Femur (tissue), 1 donor: ENCODE results near the gene UFSP2.

Experiments used
- DNase-seq: peaks from one replicate; pipeline ENCODE4 v3.0.0-alpha.2; 2017

The UFSP2 gene

DNA sequence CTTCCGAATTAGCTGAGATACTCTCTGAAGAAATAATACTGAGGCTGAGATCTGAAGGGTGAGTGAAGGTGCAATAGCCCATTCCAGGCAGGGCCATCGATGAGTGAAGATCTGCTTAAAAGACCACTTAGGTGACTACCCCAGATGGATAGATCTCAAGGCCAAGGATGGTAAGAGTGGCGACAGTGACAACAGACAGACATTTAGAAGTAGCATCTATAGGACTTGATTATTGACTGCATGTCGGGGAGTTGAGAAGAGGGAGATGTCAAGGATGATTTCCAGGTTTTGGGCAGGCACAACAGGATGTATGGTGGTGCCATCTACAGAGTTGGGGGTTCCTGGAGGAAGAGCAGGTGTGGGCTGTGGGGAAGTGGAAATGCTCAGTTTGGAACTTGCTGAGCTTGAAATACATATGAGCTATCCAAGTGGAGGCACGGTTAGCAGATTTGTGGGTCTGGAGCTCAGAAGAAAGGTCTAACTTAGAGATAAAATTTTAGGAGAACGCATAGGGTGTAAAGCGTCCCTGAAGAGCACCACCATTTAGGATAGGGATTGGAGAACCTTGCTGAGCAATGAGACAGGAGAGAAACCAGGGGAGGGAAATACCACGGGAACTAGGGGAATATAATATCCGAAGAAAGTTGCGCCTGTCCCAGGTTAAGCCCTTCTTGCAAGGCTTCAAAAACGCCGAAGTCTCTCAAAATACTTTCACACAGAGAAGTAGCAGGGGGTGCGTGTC, 688 bp downstream of the UFSP2 start:
- DNase-seq: no peak

DNA sequence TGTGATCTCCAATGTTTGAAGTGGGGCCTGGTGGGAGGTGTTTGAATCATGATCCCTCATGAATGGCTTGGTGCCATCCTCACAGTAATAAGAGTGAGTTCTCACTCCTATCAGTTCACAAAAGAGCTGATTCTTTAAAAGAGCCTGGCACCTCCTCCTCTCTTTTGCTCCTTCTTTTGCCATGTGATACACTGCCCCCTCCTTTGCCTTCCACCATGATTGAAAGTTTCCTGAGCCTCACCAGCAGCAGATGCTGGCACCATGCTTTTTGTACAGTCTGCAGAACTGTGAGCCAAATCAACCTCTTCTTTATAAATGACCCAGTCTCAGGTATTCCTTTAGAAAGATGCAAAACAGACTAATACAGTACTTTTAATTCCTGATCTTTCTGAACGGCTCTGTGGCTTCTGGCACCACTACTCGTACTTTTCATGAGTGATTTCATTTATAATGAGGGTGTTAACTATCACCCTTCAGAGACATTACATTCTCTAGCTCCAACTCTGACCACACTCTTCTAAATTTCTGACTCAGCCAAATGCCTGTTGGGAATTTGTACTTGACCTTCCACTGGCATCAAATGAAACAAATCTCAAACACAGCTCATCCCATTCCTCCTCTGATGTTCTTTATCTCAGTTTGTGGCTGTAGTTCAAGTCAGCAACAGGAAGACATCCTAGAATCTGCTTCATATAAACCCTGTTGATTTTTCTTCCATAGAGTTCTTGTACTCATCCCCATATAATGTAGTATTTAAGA, 4.2 kb downstream of the UFSP2 start:
- DNase-seq: no peak

GRCh38 chr4:185416955-185417354, 8.8 kb downstream of the UFSP2 start:
- no peak for DNase-seq

DNA sequence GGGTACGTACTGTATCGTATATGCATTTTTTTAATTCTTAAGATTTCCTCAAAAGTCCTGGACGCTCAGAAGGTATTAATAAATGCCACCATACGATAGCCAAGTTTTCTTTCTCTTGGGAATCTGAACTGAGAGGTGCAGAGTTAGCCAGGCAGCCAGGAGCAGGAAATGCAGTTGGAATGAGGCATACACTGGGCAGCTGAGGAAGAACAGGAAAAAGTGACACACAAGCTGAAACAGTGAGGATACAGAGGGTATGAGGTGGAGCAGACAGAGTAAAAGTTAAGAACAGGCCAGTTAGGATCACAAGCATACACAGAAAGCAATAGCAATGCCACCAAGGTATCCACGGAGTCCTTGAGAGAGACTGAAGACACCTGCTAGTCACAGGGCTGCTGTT, 13.4 kb downstream of the UFSP2 start:
- no peak for DNase-seq

DNA sequence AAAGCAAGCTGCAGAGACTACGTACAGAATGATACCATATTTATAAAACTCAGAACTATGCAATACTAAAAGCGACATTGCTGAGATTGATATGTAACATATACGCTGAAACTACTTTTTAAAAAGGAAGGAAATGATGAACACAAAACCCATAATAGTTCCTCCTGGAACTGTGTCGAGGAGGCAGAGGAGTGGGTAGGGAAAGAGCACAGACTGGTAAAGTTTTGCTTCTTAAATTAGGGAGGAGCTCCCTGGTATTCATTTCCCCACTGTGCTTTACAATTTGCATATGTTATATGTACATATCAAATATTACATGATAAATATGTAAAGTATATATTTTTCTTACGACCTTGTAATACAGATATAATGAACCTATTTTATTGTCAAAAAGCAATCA, 13.9 kb downstream of the UFSP2 start:
- DNase-seq: no peak

GRCh38 chr4:185408432-185408831, 17.3 kb downstream of the UFSP2 start:
- no peak for DNase-seq

GRCh38 chr4:185405296-185405999, 20.3 kb downstream of the UFSP2 start:
- DNase-seq: no peak

DNA sequence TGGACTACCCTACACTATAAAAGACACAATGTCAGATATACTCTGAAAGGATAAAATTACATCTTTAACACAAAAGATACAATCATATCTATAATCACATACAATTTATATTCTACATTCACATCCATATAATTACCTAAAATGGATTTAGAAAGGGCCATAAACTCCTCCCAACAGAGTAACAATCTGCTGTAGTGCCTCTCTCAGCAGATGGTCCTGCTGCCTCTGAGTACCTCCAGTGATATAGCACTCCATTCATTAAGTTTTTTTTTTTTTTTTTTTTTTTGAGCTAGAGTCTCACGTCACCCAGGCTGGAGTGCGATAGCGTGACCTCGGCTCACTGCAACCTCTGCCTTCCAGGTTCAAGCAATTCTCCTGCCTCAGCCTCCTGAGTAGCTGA, 21.7 kb downstream of the UFSP2 start:
- DNase-seq: no peak

GRCh38 chr4:185399466-185399865, 26.3 kb downstream of the UFSP2 start:
- no peak for DNase-seq

DNA sequence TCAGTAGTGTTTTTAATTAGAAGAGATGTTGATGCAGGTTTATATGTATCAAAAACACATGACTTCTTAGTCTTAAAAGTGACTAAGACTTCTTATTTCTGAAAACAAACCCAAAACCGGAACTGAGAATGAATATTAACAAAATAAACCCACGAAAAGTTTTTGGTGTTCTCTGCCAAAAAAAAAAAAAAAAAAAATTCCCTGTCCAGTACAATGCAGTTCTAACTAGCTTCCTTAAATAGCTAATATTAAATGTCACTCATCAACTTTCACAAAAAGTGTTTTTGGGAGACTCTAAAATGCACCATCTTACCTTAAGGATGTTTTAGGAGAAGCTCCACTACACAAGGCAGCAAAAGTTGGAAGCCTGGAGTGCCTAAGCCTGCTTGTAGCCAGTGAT, 27.1 kb downstream of the UFSP2 start:
- DNase-seq: no peak

DNA sequence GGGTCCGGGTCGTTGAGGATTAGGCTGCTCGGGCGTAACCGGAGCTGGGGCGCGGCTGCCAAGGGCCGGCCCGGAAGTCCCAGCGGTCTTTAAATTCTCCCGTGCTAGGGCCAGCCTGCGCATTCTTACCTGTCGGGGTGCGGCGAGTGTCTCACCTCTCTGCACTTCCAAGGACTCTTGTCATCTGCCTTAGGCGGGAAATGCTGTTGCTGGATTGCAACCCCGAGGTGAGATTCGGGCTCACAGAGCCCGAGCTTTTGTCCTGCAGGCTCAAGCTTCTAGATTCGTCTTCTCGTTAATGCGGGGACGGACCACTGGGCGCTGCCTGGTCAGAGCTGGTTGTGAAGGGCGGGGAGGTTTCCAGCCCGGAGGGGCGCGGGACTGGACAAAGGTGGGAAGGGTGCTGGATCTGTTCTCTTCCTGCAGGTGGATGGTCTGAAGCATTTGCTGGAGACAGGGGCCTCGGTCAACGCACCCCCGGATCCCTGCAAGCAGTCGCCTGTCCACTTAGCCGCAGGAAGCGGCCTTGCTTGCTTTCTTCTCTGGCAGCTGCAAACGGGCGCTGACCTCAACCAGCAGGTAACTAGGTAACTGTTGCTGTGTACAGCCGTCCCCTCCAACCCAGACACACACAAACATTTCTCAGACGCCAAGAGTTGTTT, 28.9 kb downstream of the UFSP2 start, which contains the start of gene ANKRD37:
ANKRD37 (plus strand) TSS at position 118 of the 662 bp plus-strand sequence; CDS start at position 201, 83 bp downstream.
- DNase-seq: peak; percentile 71

GRCh38 chr4:185395956-185396723, 29.6 kb downstream of the UFSP2 start:
- peak; percentile 98 for DNase-seq

GRCh38 chr4:185395238-185395955, 30.4 kb downstream of the UFSP2 start, which contains the start of gene LRP2BP:
TSS of gene LRP2BP (minus strand) at chr4:185395924. CDS start at chr4:185378186, 17,738 bp downstream.
- DNase-seq: no peak

- DNase-seq: no peak
These were observed 31.1 kb downstream of the UFSP2 start for GRCh38 chr4:185394568-185395237.

- no peak for DNase-seq
These were observed 33.6 kb downstream of the UFSP2 start for GRCh38 chr4:185392156-185392555.

DNA sequence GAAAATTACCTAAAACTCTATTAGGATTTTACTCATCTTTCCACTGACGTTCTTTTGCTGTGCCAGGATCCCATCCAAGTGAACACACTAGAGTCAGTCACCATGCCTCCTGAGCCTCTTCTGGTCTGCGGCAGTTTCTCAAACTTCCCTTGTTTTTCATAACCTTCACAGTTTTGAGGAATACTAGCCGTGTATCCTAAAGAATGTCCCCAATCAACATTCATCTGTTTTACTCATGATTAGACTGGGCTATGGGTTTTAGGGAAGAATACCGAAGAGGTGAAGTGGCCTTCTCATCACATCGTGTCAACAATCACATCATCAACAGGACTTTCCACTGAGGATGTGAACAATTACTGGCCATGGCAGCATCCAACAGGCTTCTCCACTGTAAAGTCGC, 34.8 kb downstream of the UFSP2 start:
- no peak for DNase-seq

DNA sequence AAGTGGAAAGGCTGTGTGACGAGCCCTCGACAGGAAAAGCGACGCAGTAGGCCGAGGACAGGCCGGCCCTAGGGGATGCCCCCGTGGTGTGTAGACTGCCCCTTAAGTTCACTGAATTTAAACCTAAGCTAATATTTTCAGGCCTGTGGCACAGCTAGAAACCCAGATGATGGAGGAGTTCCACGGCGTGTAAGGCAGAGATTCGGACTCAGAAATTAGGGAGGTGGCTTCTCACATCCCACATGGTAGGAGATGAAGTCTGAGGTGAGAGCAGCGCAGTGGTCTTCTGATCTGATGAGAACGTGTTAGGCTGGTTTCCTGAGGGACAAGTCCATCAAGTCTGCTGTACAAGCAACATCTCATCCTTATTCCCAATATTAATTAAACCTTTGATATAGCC, 37.8 kb downstream of the UFSP2 start:
- no peak for DNase-seq

GRCh38 chr4:185384930-185385331, 40.8 kb downstream of the UFSP2 start:
- DNase-seq: peak; percentile 33

GRCh38 chr4:185384061-185384460, 41.7 kb downstream of the UFSP2 start:
- DNase-seq: no peak

DNA sequence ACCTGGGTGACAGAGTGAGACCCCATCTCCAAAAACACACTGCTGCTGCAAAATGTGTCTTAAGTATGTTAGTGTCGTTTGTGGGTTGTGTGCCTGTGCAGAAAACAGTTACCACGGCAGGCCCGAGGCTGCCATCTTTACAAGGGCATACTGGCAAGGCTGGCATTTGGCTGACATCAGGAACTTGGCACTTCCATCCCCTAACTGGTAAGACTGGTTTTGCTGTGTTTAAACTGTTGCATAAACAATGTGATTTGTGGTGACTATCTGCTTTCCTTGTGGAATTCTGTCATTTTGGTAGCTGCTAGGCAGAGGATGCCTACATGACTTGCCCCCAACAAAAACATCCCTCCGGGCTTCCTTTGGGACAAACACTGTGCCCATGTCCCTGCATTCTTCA, 42.3 kb downstream of the UFSP2 start:
- no peak for DNase-seq

DNA sequence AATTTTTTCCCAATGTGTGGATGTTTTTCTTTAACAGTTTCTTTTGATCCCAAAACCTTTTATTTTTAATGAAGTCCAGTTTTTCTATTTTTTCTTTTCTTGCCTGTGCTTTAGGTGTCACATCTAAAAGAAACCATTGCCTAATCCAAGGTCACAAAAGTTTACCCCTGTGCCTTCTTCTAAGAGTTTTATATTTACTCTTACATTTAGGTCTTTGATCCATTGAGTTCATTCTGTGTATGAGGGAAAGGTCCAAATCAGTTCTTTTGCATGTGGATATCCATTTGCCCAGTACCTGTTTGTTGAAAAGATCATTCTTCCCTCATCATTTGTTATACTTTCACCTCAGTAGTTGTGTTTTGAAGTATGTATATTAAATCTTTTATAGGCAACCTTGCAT, 43.0 kb downstream of the UFSP2 start:
- no peak for DNase-seq
